ENCODE data around the gene ASIC4.
A peak's percentile ranks its signal among the peaks of the same experiment; 100 is the strongest.

ASIC4 gene

GRCh38 chr2:219497495-219498279 lies 16.6 kb upstream of the ASIC4 start:
- Histone ChIP-seq H3K36me3 (ENCODE audit: control insufficient read depth in 1 of 2, insufficient read depth in 2 of 2, low read length in 2 of 2) (peaks cover 2 to 4% of the 10 kb centered on the region in 2 donors), H3K4me3 (ENCODE audit: low read depth in 1 of 2, low read length in 2 of 2) (peak overlapping the region; percentile 84 to 95), H3K9me3 (ENCODE audit: control insufficient read depth in 1 of 2, low read length in 2 of 2) (no peaks in the 10 kb centered on the region), H3K4me1 (ENCODE audit: control insufficient read depth in 1 of 2, insufficient read depth in 2 of 2, low read length in 2 of 2) (peaks cover 24 to 36% of the 10 kb centered on the region in 2 donors), H3K9ac (ENCODE audit: low read depth in 1 of 2, low read length in 2 of 2) (peak overlapping the region; percentile 86 to 99), H3K27me3 (ENCODE audit: control insufficient read depth in 1 of 2, insufficient read depth in 2 of 2, low read length in 2 of 2) (peaks cover 42 to 45% of the 10 kb centered on the region in 2 donors), H3K27ac (ENCODE audit: low read depth, low read length) (peak overlapping the region; percentile 88)

DNA sequence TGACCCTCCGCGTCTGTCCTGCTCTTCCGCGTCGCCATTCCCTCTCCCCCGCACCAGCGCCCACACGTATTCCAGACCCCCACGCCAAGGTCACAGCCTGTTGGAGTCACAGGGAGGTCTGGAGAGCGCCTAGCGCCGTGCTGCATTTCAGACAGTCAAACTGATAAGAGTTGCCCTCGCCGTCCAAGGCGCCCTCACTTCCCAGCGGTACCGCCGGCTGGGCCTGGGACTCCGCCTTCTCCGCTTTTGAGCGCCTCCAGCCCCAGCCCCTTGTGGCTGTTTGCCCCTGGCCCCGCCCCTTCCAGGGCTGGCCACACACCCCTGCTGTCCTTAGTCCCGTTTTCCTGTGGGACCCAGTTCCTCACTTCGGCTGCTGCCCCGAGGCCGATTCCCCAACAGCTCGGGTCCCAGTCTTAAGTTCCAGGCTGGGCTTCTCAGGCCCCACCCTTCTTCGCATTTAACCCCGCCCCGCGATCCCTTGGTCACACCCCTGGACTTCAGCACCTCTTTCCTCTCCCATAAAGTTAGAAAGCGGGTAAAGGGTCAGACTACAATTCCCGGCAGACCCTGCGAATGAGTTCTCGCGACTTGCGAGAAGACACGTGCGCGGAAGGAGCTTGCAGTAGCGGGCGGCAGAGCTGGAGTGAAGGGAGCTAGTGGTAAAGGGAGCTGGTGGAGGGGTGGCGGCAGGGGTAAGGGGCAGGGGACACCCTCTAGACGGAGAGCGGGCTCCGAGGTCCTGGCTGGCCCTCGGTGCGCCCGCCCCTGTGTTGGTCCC lies 15.8 kb upstream of the ASIC4 start, which contains the start of gene GMPPA:
GMPPA (plus strand) TSS at position 612 of the 778 bp plus-strand sequence. CDS start 1,085 bp downstream, outside the sequence.
- peaks cover 4 to 9% of the 10 kb centered on the region in 2 donors for H3K36me3 ChIP-seq (ENCODE audit: control insufficient read depth in 1 of 2, insufficient read depth in 2 of 2, low read length in 2 of 2)
- H3K27me3 ChIP-seq (ENCODE audit: control insufficient read depth in 1 of 2, insufficient read depth in 2 of 2, low read length in 2 of 2) = peaks cover 36 to 43% of the 10 kb centered on the region in 2 donors
- peak within 1 kb of the TSS; percentile 86 to 99 for H3K9ac ChIP-seq (ENCODE audit: low read depth in 1 of 2, low read length in 2 of 2)
- H3K4me3 ChIP-seq (ENCODE audit: low read depth in 1 of 2, low read length in 2 of 2) = peak within 1 kb of the TSS; percentile 84 to 95
- H3K27ac ChIP-seq (ENCODE audit: low read depth, low read length) = peak within 1 kb of the TSS; percentile 88
- H3K9me3 ChIP-seq (ENCODE audit: control insufficient read depth in 1 of 2, low read length in 2 of 2) = no peaks in the 10 kb centered on the region
- peaks cover 24 to 36% of the 10 kb centered on the region in 2 donors for H3K4me1 ChIP-seq (ENCODE audit: control insufficient read depth in 1 of 2, insufficient read depth in 2 of 2, low read length in 2 of 2)

DNA sequence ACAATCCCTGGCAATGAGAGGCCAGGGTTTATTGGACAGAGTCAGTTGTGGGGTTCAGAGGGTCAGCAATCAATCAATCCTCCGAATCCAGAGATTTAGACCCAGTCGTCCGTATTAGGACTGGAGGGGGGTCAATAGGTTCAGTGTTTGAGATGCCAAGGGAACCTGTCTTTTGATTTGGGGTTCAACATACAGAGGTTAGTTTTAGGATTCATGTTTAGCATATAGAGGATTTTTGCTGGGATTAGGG lies 15.3 kb upstream of the ASIC4 start:
- peaks cover 24 to 36% of the 10 kb centered on the region in 2 donors for H3K4me1 ChIP-seq (ENCODE audit: control insufficient read depth in 1 of 2, insufficient read depth in 2 of 2, low read length in 2 of 2)
- H3K4me3 ChIP-seq (ENCODE audit: low read depth in 1 of 2, low read length in 2 of 2) = peak overlapping the region; percentile 84 to 95
- H3K9ac ChIP-seq (ENCODE audit: low read depth in 1 of 2, low read length in 2 of 2) = peak overlapping the region; percentile 81 to 99
- peaks cover 5 to 14% of the 10 kb centered on the region in 2 donors for H3K36me3 ChIP-seq (ENCODE audit: control insufficient read depth in 1 of 2, insufficient read depth in 2 of 2, low read length in 2 of 2)
- peak overlapping the region; percentile 60 for H3K27ac ChIP-seq (ENCODE audit: low read depth, low read length)
- peaks cover 32 to 38% of the 10 kb centered on the region in 2 donors for H3K27me3 ChIP-seq (ENCODE audit: control insufficient read depth in 1 of 2, insufficient read depth in 2 of 2, low read length in 2 of 2)
- no peaks in the 10 kb centered on the region for H3K9me3 ChIP-seq (ENCODE audit: control insufficient read depth in 1 of 2, low read length in 2 of 2)

DNA sequence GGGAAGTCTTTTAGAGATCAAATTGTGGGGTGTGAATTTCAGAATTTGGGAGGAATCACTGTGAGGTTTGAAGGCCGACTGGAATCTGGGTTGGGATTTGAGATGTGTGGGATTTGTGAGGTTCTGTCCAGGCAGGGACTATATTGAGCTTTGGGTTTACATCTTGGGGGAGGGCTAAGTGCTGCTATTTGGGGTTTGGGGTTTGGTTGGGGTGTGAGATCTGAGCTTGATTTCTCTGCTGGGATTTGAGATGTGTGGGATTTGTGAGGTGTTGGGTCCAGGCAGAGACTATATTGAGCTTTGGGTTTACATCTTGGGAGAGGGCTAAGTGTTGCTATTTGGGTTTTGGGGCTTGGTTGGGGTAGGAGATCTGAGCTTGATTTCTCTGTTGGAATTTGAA lies 14.7 kb upstream of the ASIC4 start:
- Histone ChIP-seq H3K4me3 (ENCODE audit: low read depth in 1 of 2, low read length in 2 of 2) (peak overlapping the region; percentile 84 to 95), H3K9ac (ENCODE audit: low read depth in 1 of 2, low read length in 2 of 2) (peak overlapping the region; percentile 81 to 99), H3K27ac (ENCODE audit: low read depth, low read length) (no peak overlapping the region), H3K27me3 (ENCODE audit: control insufficient read depth in 1 of 2, insufficient read depth in 2 of 2, low read length in 2 of 2) (peaks cover 27 to 33% of the 10 kb centered on the region in 2 donors), H3K36me3 (ENCODE audit: control insufficient read depth in 1 of 2, insufficient read depth in 2 of 2, low read length in 2 of 2) (peaks cover 9 to 20% of the 10 kb centered on the region in 2 donors), H3K9me3 (ENCODE audit: control insufficient read depth in 1 of 2, low read length in 2 of 2) (no peaks in the 10 kb centered on the region), H3K4me1 (ENCODE audit: control insufficient read depth in 1 of 2, insufficient read depth in 2 of 2, low read length in 2 of 2) (peaks cover 24 to 36% of the 10 kb centered on the region in 2 donors)

GRCh38 chr2:219500135-219500534 lies 14.1 kb upstream of the ASIC4 start:
- Histone ChIP-seq H3K9me3 (ENCODE audit: control insufficient read depth in 1 of 2, low read length in 2 of 2) (no peaks in the 10 kb centered on the region), H3K36me3 (ENCODE audit: control insufficient read depth in 1 of 2, insufficient read depth in 2 of 2, low read length in 2 of 2) (peaks cover 12 to 26% of the 10 kb centered on the region in 2 donors), H3K27me3 (ENCODE audit: control insufficient read depth in 1 of 2, insufficient read depth in 2 of 2, low read length in 2 of 2) (peaks cover 23 to 27% of the 10 kb centered on the region in 2 donors), H3K4me3 (ENCODE audit: low read depth in 1 of 2, low read length in 2 of 2) (peak overlapping the region in 1 of 2 donors; percentile 95), H3K27ac (ENCODE audit: low read depth, low read length) (no peak overlapping the region), H3K9ac (ENCODE audit: low read depth in 1 of 2, low read length in 2 of 2) (peak overlapping the region in 1 of 2 donors; percentile 18), H3K4me1 (ENCODE audit: control insufficient read depth in 1 of 2, insufficient read depth in 2 of 2, low read length in 2 of 2) (peaks cover 24 to 36% of the 10 kb centered on the region in 2 donors)

GRCh38 chr2:219501849-219502248 lies 12.4 kb upstream of the ASIC4 start:
- peaks cover 23 to 25% of the 10 kb centered on the region in 2 donors for H3K4me1 ChIP-seq (ENCODE audit: control insufficient read depth in 1 of 2, insufficient read depth in 2 of 2, low read length in 2 of 2)
- H3K27me3 ChIP-seq (ENCODE audit: control insufficient read depth in 1 of 2, insufficient read depth in 2 of 2, low read length in 2 of 2) = peaks cover 6 to 10% of the 10 kb centered on the region in 2 donors
- no peak overlapping the region for H3K27ac ChIP-seq (ENCODE audit: low read depth, low read length)
- no peak overlapping the region for H3K9ac ChIP-seq (ENCODE audit: low read depth in 1 of 2, low read length in 2 of 2)
- H3K36me3 ChIP-seq (ENCODE audit: control insufficient read depth in 1 of 2, insufficient read depth in 2 of 2, low read length in 2 of 2) = peaks cover 12 to 43% of the 10 kb centered on the region in 2 donors
- no peaks in the 10 kb centered on the region for H3K9me3 ChIP-seq (ENCODE audit: control insufficient read depth in 1 of 2, low read length in 2 of 2)
- no peak overlapping the region for H3K4me3 ChIP-seq (ENCODE audit: low read depth in 1 of 2, low read length in 2 of 2)

DNA sequence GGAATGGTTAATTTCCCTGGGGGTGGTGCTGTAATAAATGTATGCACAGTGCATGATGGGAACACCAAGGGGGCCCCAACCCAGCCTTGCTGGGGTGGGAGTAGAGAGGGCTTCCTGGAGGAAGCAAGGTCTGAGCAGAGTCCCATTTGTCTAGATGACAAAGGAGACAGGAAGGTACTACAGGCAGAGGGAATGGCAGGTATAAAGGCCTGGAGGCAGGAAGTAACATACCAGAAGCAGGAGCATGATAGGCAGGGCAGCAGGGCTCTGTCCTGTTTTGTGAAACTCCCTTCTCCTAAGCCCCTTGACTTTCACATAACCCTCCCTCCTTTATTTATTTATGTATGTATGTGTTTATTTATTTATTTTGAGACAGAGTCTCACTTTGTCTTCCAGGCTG lies 11.7 kb upstream of the ASIC4 start:
- peaks cover 0 to 2% of the 10 kb centered on the region in 2 donors for H3K27me3 ChIP-seq (ENCODE audit: control insufficient read depth in 1 of 2, insufficient read depth in 2 of 2, low read length in 2 of 2)
- H3K36me3 ChIP-seq (ENCODE audit: control insufficient read depth in 1 of 2, insufficient read depth in 2 of 2, low read length in 2 of 2) = peaks cover 12 to 46% of the 10 kb centered on the region in 2 donors
- H3K27ac ChIP-seq (ENCODE audit: low read depth, low read length) = no peak overlapping the region
- H3K9me3 ChIP-seq (ENCODE audit: control insufficient read depth in 1 of 2, low read length in 2 of 2) = no peaks in the 10 kb centered on the region
- H3K4me3 ChIP-seq (ENCODE audit: low read depth in 1 of 2, low read length in 2 of 2) = no peak overlapping the region
- H3K9ac ChIP-seq (ENCODE audit: low read depth in 1 of 2, low read length in 2 of 2) = no peak overlapping the region
- H3K4me1 ChIP-seq (ENCODE audit: control insufficient read depth in 1 of 2, insufficient read depth in 2 of 2, low read length in 2 of 2) = peaks cover 15 to 17% of the 10 kb centered on the region in 2 donors

DNA sequence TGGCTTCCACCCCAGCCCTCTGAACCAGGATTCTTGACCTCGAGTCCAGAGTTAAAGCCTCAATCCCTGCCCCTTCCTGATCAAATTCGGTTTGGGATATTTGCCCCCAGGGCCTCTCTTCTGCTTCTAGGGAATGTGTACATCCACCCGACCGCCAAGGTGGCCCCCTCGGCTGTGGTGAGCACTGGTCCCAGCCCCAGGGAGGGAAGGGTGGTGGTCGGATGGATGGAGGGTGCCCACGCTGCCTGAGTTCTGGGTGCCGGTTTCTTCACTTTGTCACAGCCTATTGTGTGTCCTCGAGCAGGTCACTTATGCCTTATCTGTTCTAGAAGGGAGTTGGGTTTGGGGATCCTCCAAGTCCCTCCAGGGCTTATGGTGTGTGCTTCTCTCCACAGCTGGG lies 8.7 kb upstream of the ASIC4 start:
- Histone ChIP-seq H3K9me3 (ENCODE audit: control insufficient read depth in 1 of 2, low read length in 2 of 2) (no peaks in the 10 kb centered on the region), H3K9ac (ENCODE audit: low read depth in 1 of 2, low read length in 2 of 2) (no peak overlapping the region), H3K27ac (ENCODE audit: low read depth, low read length) (no peak overlapping the region), H3K27me3 (ENCODE audit: control insufficient read depth in 1 of 2, insufficient read depth in 2 of 2, low read length in 2 of 2) (peaks cover 4 to 6% of the 10 kb centered on the region in 2 donors), H3K4me1 (ENCODE audit: control insufficient read depth in 1 of 2, insufficient read depth in 2 of 2, low read length in 2 of 2) (peaks cover 5 to 10% of the 10 kb centered on the region in 2 donors), H3K4me3 (ENCODE audit: low read depth in 1 of 2, low read length in 2 of 2) (no peak overlapping the region), H3K36me3 (ENCODE audit: control insufficient read depth in 1 of 2, insufficient read depth in 2 of 2, low read length in 2 of 2) (peaks cover 12 to 46% of the 10 kb centered on the region in 2 donors)

GRCh38 chr2:219506153-219506801 lies 8.0 kb upstream of the ASIC4 start:
- Histone ChIP-seq H3K4me3 (ENCODE audit: low read depth in 1 of 2, low read length in 2 of 2) (no peak overlapping the region), H3K36me3 (ENCODE audit: control insufficient read depth in 1 of 2, insufficient read depth in 2 of 2, low read length in 2 of 2) (peaks cover 12 to 46% of the 10 kb centered on the region in 2 donors), H3K4me1 (ENCODE audit: control insufficient read depth in 1 of 2, insufficient read depth in 2 of 2, low read length in 2 of 2) (peaks cover 5 to 10% of the 10 kb centered on the region in 2 donors), H3K9ac (ENCODE audit: low read depth in 1 of 2, low read length in 2 of 2) (no peak overlapping the region), H3K27me3 (ENCODE audit: control insufficient read depth in 1 of 2, insufficient read depth in 2 of 2, low read length in 2 of 2) (peaks cover 4 to 12% of the 10 kb centered on the region in 2 donors), H3K9me3 (ENCODE audit: control insufficient read depth in 1 of 2, low read length in 2 of 2) (no peaks in the 10 kb centered on the region), H3K27ac (ENCODE audit: low read depth, low read length) (no peak overlapping the region)

All from duodenal mucosa (tissue), 2 donors.